Activated CD4-positive, alpha-beta T cell treated with anti-CD3 and anti-CD28 coated beads for 48 hours (primary cell): ENCODE results near the gene DTX4.

Experiments used
- DNase-seq: peaks from one replicate; pipeline ENCODE4 v3.0.0-alpha.2; 2020

DTX4 gene

DNA sequence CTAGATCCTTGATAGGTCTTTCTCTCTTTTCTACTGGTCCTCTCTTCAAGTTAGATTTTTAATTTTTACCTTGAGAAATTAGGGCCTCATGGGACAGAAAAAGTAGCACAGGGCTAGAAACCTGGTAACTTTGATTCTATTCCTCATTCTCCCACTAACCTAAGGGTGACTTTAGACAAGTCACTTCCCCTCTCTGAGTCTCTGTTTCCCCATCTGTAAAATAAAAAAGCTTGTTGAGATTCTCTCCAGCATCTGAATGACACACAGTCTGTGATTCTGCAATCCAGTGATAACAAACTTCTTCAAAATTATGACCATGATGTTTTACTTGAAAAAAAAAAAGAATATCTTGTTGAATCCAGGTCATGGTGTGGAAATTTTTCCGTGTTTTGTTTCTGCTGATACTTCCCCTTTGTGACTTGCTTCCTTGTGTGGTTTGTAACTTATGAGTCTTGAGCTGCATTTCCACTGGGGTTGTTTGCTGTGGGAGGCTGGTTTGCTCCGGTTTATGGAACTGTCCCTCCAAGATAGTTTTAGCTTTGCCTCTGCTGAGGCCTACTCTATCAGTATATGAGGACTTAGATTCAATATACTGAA lies 50.6 kb downstream of the DTX4 start:
- DNase-seq = no peak

DNA sequence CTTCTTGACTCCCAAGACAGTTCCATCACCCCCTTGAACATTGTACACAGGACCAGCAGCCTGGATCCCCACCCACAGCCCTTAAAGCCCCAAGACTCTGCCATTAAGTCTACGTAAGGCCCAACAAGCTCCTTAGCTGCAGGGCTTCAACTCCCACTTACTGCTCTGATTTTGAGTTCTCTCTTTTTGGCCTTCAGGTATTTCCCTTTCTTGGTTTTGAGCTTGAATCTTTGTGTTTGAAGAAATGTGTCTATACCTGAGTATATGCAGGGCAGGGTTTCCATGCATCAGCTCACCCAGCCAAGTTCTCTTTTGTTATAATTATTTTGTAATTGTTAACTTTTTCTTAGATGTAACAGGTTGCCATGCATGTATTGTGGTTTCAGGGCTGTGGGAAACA lies 51.2 kb downstream of the DTX4 start:
- no peak for DNase-seq

DNA sequence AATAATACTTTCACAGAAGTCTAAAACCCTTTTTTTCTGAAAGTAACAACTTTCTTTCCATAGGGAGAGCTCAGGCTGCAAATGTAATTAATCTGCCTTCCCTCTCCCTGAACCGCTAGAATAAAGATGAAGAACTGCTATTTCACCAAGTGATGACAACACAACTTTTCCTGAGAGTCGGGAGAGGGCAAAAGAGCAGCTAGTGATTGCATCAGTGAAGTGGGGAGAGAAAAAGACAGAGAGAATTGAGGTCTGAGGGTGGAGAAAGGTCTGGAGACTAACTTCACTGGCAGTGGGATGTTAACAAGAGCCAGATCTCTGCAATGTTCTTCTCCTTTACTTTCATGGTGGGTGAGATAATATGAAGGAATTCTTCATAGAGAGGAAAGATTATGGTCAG lies 51.7 kb downstream of the DTX4 start:
- DNase-seq = no peak

DNA sequence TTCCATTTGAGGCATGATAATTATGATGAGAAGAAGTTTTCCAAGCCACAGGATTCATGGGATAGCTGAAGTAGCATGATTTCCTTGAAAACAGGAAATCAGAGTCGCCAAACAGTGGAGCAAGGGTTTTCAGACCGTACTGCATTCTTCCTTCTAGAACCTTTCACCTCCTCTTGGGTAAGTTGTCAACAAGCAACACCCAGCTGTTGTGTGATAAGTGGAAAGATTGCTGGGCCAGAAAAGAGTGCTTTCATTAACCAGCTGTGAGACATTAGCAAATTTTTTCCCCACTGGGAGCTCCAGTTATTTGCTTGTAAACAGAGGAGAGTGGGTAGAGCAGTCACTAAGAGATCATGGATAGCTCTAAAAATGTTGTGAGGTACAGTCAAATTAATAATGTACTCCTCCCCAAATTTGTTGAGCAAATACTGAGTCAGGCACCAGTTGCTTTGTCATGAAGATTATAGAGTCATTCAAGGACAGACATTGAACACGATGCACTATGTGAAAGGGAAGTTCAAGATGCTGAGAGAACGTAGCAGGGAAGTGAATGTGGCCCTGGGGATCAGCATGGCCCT lies 52.5 kb downstream of the DTX4 start:
- no peak for DNase-seq

DNA sequence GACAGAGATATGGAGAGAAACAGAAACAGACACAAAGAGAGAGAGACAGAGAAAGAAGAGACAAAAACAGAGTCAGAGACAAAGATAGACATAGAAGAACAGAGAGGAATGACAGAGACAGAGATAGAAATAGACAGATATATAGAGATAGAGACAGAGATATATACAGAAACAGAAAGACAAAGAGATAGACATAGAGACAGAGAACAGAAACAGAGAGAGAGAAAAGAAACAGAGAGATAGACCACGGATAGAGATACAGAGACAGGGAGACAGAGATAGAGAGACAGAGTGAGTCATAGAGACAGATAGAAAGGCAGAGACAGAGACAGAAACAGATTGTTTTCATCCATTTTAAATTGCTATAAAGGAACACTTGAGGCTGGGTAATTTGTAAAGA lies 53.1 kb downstream of the DTX4 start:
- DNase-seq = no peak

DNA sequence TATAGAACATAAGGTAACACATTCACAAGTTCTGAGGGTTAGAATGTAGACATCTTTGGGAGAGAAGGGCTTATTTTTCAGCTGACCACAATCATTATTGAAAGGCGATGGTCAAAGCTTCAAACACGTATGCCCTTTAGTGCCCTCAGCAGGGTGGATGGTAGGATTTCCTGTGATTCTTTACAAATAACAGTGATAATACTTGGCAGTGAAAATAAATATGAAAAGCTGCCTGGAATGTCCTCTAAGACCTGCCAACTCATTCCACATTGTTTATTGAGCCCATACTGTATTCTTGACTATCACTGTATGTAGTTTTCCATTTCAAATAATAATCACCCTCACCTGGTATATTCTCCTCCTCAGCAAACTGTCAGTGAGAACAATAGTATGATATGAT lies 54.5 kb downstream of the DTX4 start:
- no peak for DNase-seq

DNA sequence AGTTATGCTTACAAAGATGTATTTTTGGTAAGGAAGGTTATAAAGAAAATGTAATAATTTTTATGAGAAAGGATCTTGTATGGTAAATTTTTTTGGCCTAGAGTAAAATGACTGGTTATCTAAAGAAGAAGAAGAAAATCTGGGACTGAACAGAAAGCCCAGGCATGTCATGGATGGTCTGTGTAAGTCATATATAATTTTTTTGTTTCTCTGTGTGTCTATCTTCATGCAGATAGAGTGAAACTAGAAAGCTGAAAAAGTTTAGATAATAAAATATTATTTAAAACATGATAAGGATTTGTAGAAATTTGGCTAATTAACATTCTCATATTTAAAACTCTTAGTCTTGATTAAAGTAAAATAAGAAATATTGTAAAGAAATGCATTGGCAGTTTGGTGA lies 68.4 kb downstream of the DTX4 start:
- DNase-seq = no peak

DNA sequence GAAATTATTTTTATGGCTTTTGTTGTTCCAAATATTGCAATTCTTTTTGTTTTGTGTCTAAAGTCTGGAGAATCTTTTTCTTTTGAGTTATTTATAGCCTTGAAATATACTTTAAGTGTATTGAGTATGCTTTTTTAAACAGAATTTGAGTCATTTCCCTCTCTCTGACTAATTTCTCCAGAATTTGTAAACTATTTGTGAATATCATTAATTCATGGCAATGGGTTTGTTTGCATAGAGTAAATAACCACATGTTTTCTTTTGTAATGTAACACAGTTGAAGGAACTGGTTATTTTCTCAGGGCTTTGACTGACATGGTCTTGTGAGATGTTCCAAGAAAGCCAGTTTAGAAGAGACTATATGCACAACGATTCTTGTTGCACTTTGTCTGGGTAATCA lies 71.7 kb downstream of the DTX4 start:
- no peak for DNase-seq

DNA sequence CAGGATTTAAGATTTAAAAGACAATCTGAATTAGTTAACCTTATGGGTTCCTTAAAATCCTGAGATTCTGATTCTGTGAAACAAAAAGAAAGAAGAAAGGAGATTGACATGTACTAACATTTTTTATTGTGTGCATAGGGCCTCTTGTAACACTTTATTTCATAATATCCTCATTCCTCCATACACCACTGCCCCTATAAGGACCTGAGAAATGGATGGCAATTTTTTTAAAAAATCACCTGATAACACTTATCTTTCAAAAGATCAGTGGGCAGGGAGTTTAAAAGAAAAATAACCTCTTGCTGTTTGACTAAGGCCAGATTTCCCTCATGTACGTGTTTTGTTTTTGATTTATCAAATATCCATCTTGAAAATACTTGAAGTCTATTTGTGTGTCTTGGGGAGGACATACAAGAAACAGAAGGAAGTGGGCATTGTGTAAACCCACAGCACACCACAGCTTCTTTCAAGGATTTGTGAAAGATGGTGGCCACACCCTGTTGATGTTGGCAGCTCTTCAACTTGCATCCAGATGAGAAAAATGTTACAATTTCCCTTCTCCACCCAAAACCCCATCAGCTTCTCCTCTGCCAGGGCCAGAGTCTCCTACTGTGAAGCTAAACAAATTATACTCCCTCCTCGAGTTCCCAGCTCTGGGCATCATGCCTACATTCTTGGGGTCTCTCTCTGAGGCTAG lies 75.7 kb downstream of the DTX4 start:
- no peak for DNase-seq

DNA sequence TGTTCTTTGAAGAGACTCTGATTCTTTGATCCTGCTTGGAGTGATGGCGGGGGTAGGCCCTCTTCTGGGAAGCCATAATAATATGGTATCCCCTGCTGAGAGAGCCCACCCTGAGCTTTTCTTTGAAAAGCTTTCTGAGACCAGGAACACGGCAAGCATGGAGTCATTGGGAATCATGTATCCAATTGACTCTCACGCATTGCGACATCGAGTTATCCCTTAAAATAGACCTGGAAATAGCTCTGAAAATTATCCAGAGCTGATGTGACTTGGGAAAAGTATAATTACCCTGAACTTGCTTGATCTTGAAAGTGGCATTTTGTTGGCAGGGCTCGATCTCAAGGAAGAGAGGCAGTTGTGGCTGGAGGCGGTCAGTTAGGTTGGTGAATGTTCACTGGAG lies 77.6 kb downstream of the DTX4 start:
- no peak for DNase-seq

DNA sequence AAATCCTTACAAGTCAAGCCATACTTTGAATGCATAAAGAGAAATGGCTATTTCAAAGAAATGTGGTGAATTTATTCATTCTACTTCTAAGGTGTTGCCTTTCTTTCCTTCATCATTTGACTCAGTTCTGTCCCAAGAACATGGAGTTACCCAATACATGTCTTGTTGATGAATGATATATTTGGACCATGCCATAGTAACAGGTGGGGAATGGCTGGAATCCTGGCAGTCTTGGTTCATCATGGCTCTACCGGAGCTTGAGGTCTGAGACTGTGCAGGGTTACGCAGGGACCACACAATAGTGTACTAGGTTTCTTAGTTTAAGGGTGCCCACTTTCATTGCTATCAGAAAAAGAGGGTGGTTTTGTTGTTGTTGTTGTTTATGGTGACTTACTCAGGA lies 81.1 kb downstream of the DTX4 start:
- no peak for DNase-seq

DNA sequence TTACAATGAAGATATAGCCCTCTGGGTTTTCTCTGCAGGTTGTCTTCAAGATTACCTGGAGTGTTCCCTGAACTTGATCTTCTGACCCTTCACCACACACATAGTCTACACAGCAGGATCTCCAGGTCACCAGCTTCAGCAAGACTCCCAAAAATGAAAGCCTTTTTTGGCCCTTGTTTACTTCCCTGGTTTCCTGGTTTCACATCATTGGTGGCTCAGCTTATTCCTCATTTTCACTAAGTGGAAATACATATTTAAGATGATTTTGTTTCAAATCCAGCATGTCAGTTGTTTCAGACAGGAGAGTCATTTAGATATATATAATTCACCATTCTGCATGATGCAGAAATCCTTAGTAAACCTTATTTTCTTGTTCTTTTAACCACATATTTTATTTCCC lies 82.4 kb downstream of the DTX4 start:
- no peak for DNase-seq

DNA sequence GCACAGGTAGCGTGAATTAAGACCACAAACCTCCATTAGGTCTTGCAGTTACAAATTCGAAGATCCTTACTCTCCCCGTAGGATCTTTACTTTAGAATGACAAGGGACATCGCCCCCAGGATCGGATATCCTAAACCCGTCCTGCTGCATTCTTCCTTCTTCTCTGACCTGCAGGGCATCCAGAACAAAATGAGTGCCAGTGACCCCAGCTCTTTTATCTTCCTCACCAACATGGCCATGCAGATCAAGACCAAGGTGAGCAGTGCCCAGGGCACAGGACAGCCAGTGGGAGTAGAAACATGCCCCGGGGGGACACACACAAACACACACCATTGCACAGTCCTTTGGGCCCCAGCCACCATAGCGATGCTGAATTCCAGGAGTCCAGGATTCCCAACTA lies 83.3 kb downstream of the DTX4 start:
- no peak for DNase-seq
